Measurements from ENCODE around the gene IFT74. TPM values are rescaled to one million over a fixed set of nuclear protein-coding genes. Genes with fewer than 3 reads are reported as not detected.

IFT74 gene
- 10 to 100 TPM in 2 of 5 donors, 1 to 10 TPM in 3; 6.2 to 11.1 (median 8.9) TPM for total RNA-seq
- total RNA-seq (2013), result 10.9 TPM
- total RNA-seq, result 6.9 to 24.6 (median 14.5) reads per million in 29 experiments

DNA sequence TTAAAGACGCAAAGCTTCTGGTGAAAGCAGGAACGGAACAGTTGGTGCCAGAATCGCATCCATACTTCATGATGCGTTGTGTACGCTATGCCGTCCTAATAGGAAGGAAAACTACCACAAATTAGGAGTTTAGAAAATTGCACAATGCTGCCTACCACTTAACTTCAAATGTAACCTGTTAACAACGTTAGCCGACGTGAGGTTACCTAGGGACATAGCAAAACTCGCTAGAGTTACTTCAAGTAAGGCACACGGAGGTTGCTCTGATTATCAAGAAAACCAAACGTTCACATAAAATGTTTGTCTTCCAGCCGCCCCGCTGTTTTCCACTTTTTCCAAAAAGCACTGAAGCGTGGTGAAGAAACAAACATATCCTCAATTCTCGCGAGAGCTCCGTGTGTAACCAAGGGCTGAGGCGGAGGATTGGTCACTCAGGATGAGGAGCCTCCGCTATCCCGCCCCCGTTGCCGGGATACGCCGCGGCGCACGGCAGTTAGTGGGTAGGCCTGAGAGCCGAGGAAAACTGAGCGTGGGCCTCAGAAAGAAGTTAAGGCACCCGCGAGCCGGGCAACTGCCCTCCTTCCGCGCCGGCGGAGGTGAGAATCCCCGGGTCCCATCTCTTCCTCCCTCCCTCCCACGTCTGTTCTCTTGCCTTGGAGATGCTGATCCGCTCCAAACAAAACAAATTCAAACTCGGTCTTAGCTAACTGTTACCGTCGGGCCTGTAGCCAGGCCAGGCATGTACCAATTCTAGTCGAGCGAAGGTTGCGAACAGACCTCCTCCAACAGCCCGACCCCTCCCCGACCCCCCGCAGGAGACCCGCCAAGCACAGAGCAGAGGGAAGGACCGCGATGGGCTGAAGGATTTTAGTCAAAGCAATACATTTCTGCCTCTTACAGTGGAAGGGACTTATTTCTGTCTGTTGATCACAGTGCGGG lies at the start of gene IFT74:
IFT74 (plus strand) TSS at position 492 of the 939 bp plus-strand sequence. CDS start 5,556 bp downstream, outside the sequence.
- no peaks in the 10 kb centered on the region for H3K9me3 Mint-ChIP-seq
- WGBS (ENCODE audit: insufficient coverage), result 1% methylated on average over 42 of the region's 53 CpGs
- peak within 1 kb of the TSS; percentile 52 to 65 for H3K4me3 ChIP-seq (ENCODE audit: control insufficient read depth in 1 of 2, extremely low read depth in 1 of 2, low read length in 1 of 2)
- H3K27me3 Mint-ChIP-seq, result no peaks in the 10 kb centered on the region
- peak within 1 kb of the TSS; percentile 67 for H3K27ac ChIP-seq (ENCODE audit: low read length)
- ChIA-PET CTCF (interaction anchor here (0.6 to 1.7 kb wide), 7 partner anchors 9 to 603 kb away, joined by 3 to 9 read pairs (median 5); partner anchors contain the start of genes CAAP1 (in 1 of the 2) and PLAA (in 1 of the 2)), POLR2A (interaction anchor here (0.6 to 1.4 kb wide), 11 partner anchors 9 to 617 kb away, joined by 3 to 15 read pairs (median 6); partner anchors contain the start of genes C9orf72 (in 1 of the 2), CAAP1 (in 1 of the 2) and PLAA (in 1 of the 2))
- peak; percentile 100 for ATAC-seq (replicated peaks in 1 of 4)
- DNase-seq, result peak; percentile 81 to 98 (median 94)
- H3K27me3 ChIP-seq (replicated peaks in 1 of 2; ENCODE audit: control insufficient read depth in 2 of 2, extremely low read depth in 1 of 2, insufficient read depth in 2 of 2, low read length in 1 of 2), result no peaks in the 10 kb centered on the region
- H3K36me3 Mint-ChIP-seq, result no peaks in the 10 kb centered on the region
- peaks cover 7 to 12% of the 10 kb centered on the region in 2 experiments for H3K4me1 ChIP-seq (ENCODE audit: control insufficient read depth in 1 of 2, extremely low read depth in 1 of 2, insufficient read depth in 2 of 2, low read length in 2 of 2)
- no peaks in the 10 kb centered on the region for H3K36me3 ChIP-seq (ENCODE audit: control insufficient read depth in 2 of 2, extremely low read depth in 1 of 2, insufficient read depth in 1 of 2, low read length in 1 of 2)
- peak within 1 kb of the TSS; percentile 87 to 91 (median 89) for H3K4me3 Mint-ChIP-seq
- H3K27ac Mint-ChIP-seq, result peak within 1 kb of the TSS; percentile 93 to 96
- H3K9me3 ChIP-seq, result no peaks in the 10 kb centered on the region
- peaks cover 15 to 39% (median 36%) of the 10 kb centered on the region in 3 donors for H3K4me1 Mint-ChIP-seq

DNA sequence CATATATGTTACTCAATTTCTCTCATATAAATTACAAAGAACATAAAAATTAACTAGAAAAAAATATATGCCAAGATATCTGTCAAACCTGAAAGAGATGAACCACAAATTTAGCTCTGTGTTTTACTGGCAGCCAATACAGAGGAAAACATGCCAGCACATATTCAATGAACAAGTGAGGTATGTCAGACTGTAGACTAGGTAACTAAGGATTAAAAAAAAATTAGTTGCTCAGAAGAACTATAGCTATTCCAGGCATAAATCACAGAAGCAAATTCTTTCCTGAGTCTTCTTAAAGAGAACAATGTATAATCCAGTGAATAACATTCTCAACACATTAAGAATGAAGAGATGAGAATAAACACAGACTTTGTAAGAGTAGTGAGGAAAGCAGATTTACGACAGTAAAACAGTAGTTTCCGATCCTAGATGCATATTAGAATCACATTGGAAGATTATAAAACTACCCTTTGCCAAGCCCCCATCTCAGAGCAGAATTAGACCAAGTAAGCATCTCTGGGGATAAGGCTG lies 43.0 kb upstream of the IFT74 start:
- Mint-ChIP-seq H3K9me3 (no peaks in the 10 kb centered on the region), H3K27me3 (no peaks in the 10 kb centered on the region), H3K4me3 (no peak overlapping the region), H3K4me1 (no peaks in the 10 kb centered on the region), H3K36me3 (peaks cover 39% of the 10 kb centered on the region), H3K27ac (no peak overlapping the region)
- Histone ChIP-seq H3K4me1 (ENCODE audit: control insufficient read depth in 1 of 2, extremely low read depth in 1 of 2, insufficient read depth in 2 of 2, low read length in 2 of 2) (no peaks in the 10 kb centered on the region), H3K27me3 (replicated peaks in 1 of 2; ENCODE audit: control insufficient read depth in 2 of 2, extremely low read depth in 1 of 2, insufficient read depth in 2 of 2, low read length in 1 of 2) (no peaks in the 10 kb centered on the region), H3K9me3 (no peaks in the 10 kb centered on the region), H3K27ac (ENCODE audit: low read length) (no peak overlapping the region), H3K36me3 (ENCODE audit: control insufficient read depth in 2 of 2, extremely low read depth in 1 of 2, insufficient read depth in 1 of 2, low read length in 1 of 2) (peaks cover 6 to 42% of the 10 kb centered on the region in 2 donors), H3K4me3 (ENCODE audit: control insufficient read depth in 1 of 2, extremely low read depth in 1 of 2, low read length in 1 of 2) (no peak overlapping the region)
- WGBS (ENCODE audit: insufficient coverage), result no CpG with 5 or more reads among the region's 2 CpGs
- ATAC-seq (replicated peaks in 1 of 4) (no peak), DNase-seq (no peak)
- CTCF ChIA-PET, result interaction anchor here (0.9 to 1.4 kb wide), 3 partner anchors 12 to 21 kb away, joined by 3 to 4 read pairs (median 3); no protein-coding TSS in a partner anchor
- POLR2A ChIA-PET, result no interaction called here

DNA sequence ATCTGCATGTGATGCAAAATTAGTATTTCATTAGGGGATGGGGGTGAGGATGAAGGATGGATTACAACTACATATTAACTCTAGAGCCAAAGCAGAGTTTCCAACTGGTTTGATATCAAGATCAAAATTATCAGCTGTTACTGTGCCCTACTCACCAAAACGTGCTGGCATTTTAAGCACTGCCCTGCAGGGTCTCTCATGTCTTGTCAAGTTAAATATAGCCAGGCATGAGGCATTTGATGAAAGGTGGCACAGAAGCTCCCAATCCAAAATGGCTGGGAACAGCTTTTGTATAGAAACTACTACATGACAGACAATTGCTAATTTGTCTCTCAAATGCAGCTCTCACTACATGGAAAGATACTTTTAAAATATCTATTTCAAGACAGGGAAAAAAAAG lies 36.5 kb upstream of the IFT74 start:
- Mint-ChIP-seq H3K27ac (no peak overlapping the region), H3K9me3 (no peaks in the 10 kb centered on the region), H3K4me1 (no peaks in the 10 kb centered on the region), H3K27me3 (no peaks in the 10 kb centered on the region), H3K4me3 (no peak overlapping the region), H3K36me3 (peaks cover 72% of the 10 kb centered on the region)
- Histone ChIP-seq H3K27me3 (replicated peaks in 1 of 2; ENCODE audit: control insufficient read depth in 2 of 2, extremely low read depth in 1 of 2, insufficient read depth in 2 of 2, low read length in 1 of 2) (no peaks in the 10 kb centered on the region), H3K4me3 (ENCODE audit: control insufficient read depth in 1 of 2, extremely low read depth in 1 of 2, low read length in 1 of 2) (no peak overlapping the region), H3K36me3 (ENCODE audit: control insufficient read depth in 2 of 2, extremely low read depth in 1 of 2, insufficient read depth in 1 of 2, low read length in 1 of 2) (peaks cover 3 to 78% of the 10 kb centered on the region in 2 donors), H3K27ac (ENCODE audit: low read length) (no peak overlapping the region), H3K9me3 (no peaks in the 10 kb centered on the region), H3K4me1 (ENCODE audit: control insufficient read depth in 1 of 2, extremely low read depth in 1 of 2, insufficient read depth in 2 of 2, low read length in 2 of 2) (no peaks in the 10 kb centered on the region)
- ChIA-PET CTCF (no interaction called here), POLR2A (no interaction called here)
- no CpG with 5 or more reads among the region's 1 CpG for WGBS (ENCODE audit: insufficient coverage)
- DNase-seq, result no peak
- ATAC-seq (replicated peaks in 1 of 4), result no peak

DNA sequence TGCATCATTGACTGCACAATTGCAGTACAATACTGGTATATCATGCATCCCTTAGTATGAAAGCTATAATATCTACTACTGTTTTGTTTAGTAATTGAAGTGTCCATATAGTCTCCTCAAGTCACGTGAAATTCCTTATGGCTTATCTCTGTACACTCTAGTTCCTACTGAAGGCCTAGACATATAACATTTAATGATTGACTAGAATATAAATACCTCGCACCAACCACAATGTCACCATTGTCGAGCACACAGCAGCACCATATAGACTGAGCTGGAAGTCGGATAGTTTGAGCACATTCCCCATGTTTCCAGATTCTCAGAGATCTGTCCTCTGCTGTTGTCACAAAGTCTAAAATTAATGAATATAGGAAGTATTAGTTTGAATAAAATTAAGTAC lies 30.6 kb upstream of the IFT74 start:
- H3K9me3 ChIP-seq, result no peaks in the 10 kb centered on the region
- no peak overlapping the region for H3K27ac Mint-ChIP-seq
- no peak for ATAC-seq (replicated peaks in 1 of 4)
- H3K36me3 Mint-ChIP-seq, result peaks cover 58% of the 10 kb centered on the region
- peaks cover 2 to 70% of the 10 kb centered on the region in 2 donors for H3K36me3 ChIP-seq (ENCODE audit: control insufficient read depth in 2 of 2, extremely low read depth in 1 of 2, insufficient read depth in 1 of 2, low read length in 1 of 2)
- H3K27me3 ChIP-seq (replicated peaks in 1 of 2; ENCODE audit: control insufficient read depth in 2 of 2, extremely low read depth in 1 of 2, insufficient read depth in 2 of 2, low read length in 1 of 2), result no peaks in the 10 kb centered on the region
- ChIA-PET CTCF (no interaction called here), POLR2A (interaction anchor here in 1 of 2 donors (0.5 kb wide), 1 partner anchor 78 kb away, joined by 3 read pairs; no protein-coding TSS in a partner anchor)
- WGBS (ENCODE audit: insufficient coverage), result no CpG with 5 or more reads among the region's 4 CpGs
- DNase-seq, result no peak
- H3K4me3 ChIP-seq (ENCODE audit: control insufficient read depth in 1 of 2, extremely low read depth in 1 of 2, low read length in 1 of 2), result no peak overlapping the region
- no peaks in the 10 kb centered on the region for H3K27me3 Mint-ChIP-seq
- H3K4me1 ChIP-seq (ENCODE audit: control insufficient read depth in 1 of 2, extremely low read depth in 1 of 2, insufficient read depth in 2 of 2, low read length in 2 of 2), result no peaks in the 10 kb centered on the region
- no peak overlapping the region for H3K27ac ChIP-seq (ENCODE audit: low read length)
- H3K9me3 Mint-ChIP-seq, result no peaks in the 10 kb centered on the region
- no peak overlapping the region for H3K4me3 Mint-ChIP-seq
- no peaks in the 10 kb centered on the region for H3K4me1 Mint-ChIP-seq

DNA sequence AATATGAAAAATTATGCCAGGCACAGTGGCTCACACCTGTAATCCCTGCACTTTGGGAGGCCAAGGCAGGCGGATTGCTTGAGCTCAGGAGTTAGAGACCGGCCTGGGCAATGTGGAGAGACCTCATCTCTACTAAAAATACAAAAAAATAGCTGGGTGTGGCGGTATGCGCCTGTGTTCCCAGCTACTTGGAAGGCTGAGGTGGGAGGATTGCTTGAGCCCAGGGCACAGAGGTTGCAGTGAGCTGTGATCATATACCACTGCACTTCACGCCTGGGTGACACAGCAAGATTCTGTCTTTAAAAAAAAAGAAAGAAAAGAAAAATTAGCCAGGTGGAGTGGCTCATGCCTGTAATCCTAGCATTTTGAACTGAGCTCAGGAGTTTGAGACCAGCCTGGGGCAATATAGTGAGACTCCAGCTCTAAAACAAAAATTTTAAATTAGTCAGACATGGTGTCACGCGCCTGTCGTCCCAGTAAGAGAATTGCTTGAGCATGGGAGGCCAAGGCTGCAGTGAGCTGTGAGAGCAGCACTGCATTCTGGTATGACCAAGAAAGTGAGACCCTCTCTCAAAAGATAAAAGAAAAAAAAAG lies 27.2 kb upstream of the IFT74 start:
- no CpG with 5 or more reads among the region's 8 CpGs for WGBS (ENCODE audit: insufficient coverage)
- CTCF ChIA-PET, result interaction anchor here in 1 of 2 donors (1.3 kb wide), 1 partner anchor 16 kb away, joined by 4 read pairs; no protein-coding TSS in a partner anchor
- ATAC-seq (replicated peaks in 1 of 4), result no peak
- no peak overlapping the region for H3K4me3 ChIP-seq (ENCODE audit: control insufficient read depth in 1 of 2, extremely low read depth in 1 of 2, low read length in 1 of 2)
- Mint-ChIP-seq H3K4me3 (no peak overlapping the region), H3K9me3 (no peaks in the 10 kb centered on the region), H3K36me3 (peaks cover 42% of the 10 kb centered on the region), H3K4me1 (peaks cover 0 to 3% (median 0%) of the 10 kb centered on the region in 3 donors), H3K27ac (no peak overlapping the region), H3K27me3 (no peaks in the 10 kb centered on the region)
- no peak for DNase-seq
- H3K36me3 ChIP-seq (ENCODE audit: control insufficient read depth in 2 of 2, extremely low read depth in 1 of 2, insufficient read depth in 1 of 2, low read length in 1 of 2), result peaks cover 0 to 45% of the 10 kb centered on the region in 2 donors
- no peaks in the 10 kb centered on the region for H3K27me3 ChIP-seq (replicated peaks in 1 of 2; ENCODE audit: control insufficient read depth in 2 of 2, extremely low read depth in 1 of 2, insufficient read depth in 2 of 2, low read length in 1 of 2)
- H3K4me1 ChIP-seq (ENCODE audit: control insufficient read depth in 1 of 2, extremely low read depth in 1 of 2, insufficient read depth in 2 of 2, low read length in 2 of 2), result no peaks in the 10 kb centered on the region
- POLR2A ChIA-PET, result interaction anchor here in 1 of 2 donors (0.6 kb wide), 1 partner anchor 31 kb away, joined by 3 read pairs; no protein-coding TSS in a partner anchor
- H3K9me3 ChIP-seq, result no peaks in the 10 kb centered on the region
- H3K27ac ChIP-seq (ENCODE audit: low read length), result no peak overlapping the region

DNA sequence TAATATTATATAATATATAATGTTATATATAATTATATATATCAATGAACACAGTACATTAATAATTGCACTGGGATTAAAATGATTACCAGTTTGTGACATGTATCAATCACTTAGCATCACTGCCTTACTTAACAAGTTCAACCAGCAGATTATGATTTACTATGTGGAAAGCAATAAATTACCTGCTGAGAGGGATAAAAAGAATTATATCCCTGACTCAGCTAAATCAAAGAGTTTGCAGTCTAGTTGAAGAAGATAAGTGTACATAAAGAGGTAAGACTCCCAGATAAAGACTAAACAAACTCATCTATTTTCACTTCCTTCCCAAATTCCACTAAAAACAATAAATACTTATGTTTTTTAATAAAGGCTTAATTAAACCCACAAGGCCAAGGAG lies 20.4 kb upstream of the IFT74 start:
- Mint-ChIP-seq H3K36me3 (peaks cover 35% of the 10 kb centered on the region), H3K27ac (no peak overlapping the region), H3K4me3 (no peak overlapping the region), H3K27me3 (no peaks in the 10 kb centered on the region), H3K9me3 (peaks cover 6 to 9% (median 7%) of the 10 kb centered on the region in 3 donors), H3K4me1 (peaks cover 47 to 51% (median 51%) of the 10 kb centered on the region in 3 donors)
- H3K4me1 ChIP-seq (ENCODE audit: control insufficient read depth in 1 of 2, extremely low read depth in 1 of 2, insufficient read depth in 2 of 2, low read length in 2 of 2), result peaks cover 2% of the 10 kb centered on the region in 2 experiments
- CTCF ChIA-PET, result interaction anchor here in 1 of 2 donors (0.9 kb wide), 1 partner anchor 44 kb away, joined by 3 read pairs; no protein-coding TSS in a partner anchor
- H3K4me3 ChIP-seq (ENCODE audit: control insufficient read depth in 1 of 2, extremely low read depth in 1 of 2, low read length in 1 of 2), result no peak overlapping the region
- no peaks in the 10 kb centered on the region for H3K27me3 ChIP-seq (replicated peaks in 1 of 2; ENCODE audit: control insufficient read depth in 2 of 2, extremely low read depth in 1 of 2, insufficient read depth in 2 of 2, low read length in 1 of 2)
- no peak overlapping the region for H3K27ac ChIP-seq (ENCODE audit: low read length)
- H3K36me3 ChIP-seq (ENCODE audit: control insufficient read depth in 2 of 2, extremely low read depth in 1 of 2, insufficient read depth in 1 of 2, low read length in 1 of 2), result peaks cover 0 to 7% of the 10 kb centered on the region in 2 donors
- POLR2A ChIA-PET, result no interaction called here
- no peaks in the 10 kb centered on the region for H3K9me3 ChIP-seq
- DNase-seq (no peak), ATAC-seq (replicated peaks in 1 of 4) (no peak)
